WTC11 (cell line): ENCODE measurements around the gene CCNF. TPM values are rescaled to one million over a fixed set of nuclear protein-coding genes. Genes with fewer than 3 reads are reported as not detected.

Source experiments
- ATAC-seq: fragments of 200-7000 bp; cut with Tn5 transposase; 2 replicates; pipeline ENCODE4 v1.10.0; 2021; ENCODE audit warnings: mild to moderate bottlenecking, moderate library complexity
- CTCF ChIA-PET: fragments of 300-600 bp; sonication (Branson Sonifier 250); formaldehyde crosslinking; loops from one replicate; lab custom pipeline; 2021; ENCODE audit warnings: antibody characterized with exemption; lab: Charles Lee
- POLR2A ChIA-PET: fragments of 350-600 bp; sonication (Branson Sonifier 250); formaldehyde crosslinking; loops from one replicate; lab custom pipeline; 2021; ENCODE audit warnings: antibody characterized with exemption; lab: Charles Lee
- DNase-seq: peaks from one replicate; pipeline ENCODE4 v3.0.0; 2021; ENCODE audit warnings: low spot score
- H3K27ac Mint-ChIP-seq: 2 replicates; pipeline ENCODE4 v1.8.0; 2021; ENCODE audit warnings: mixed read lengths
- H3K27me3 Mint-ChIP-seq: 2 replicates; pipeline ENCODE4 v1.8.0; 2021; ENCODE audit warnings: low read depth, mild to moderate bottlenecking, moderate library complexity, mixed read lengths
- H3K36me3 Mint-ChIP-seq: 2 replicates; pipeline ENCODE4 v1.8.0; 2021; ENCODE audit warnings: mixed read lengths
- H3K4me1 Mint-ChIP-seq: 2 replicates; pipeline ENCODE4 v1.8.0; 2022; ENCODE audit warnings: mixed read lengths
- H3K4me3 Mint-ChIP-seq: 2 replicates; pipeline ENCODE4 v1.8.0; 2021; ENCODE audit warnings: mild to moderate bottlenecking, moderate library complexity, mixed read lengths
- H3K9me3 Mint-ChIP-seq: 2 replicates; pipeline ENCODE4 v1.8.0; 2021; ENCODE audit warnings: mixed read lengths
- ATF6 ChIP-seq: sonication (generic); formaldehyde crosslinking; IDR thresholded peaks from 2 replicates; pipeline ENCODE4 v1.8.1; 2023; ENCODE audit warnings: mild to moderate bottlenecking, missing genetic modification reagents
- CBFB ChIP-seq: sonication (generic); formaldehyde crosslinking; IDR thresholded peaks from 2 replicates; pipeline ENCODE4 v1.8.1; 2022; ENCODE audit warnings: mild to moderate bottlenecking, low read depth, missing genetic modification reagents
- CTCF ChIP-seq: fragments of 200-600 bp; IDR thresholded peaks from 2 replicates; pipeline ENCODE4 v1.8.0; 2022; ENCODE audit warnings: antibody characterized with exemption
- E2F1 ChIP-seq: sonication (generic); formaldehyde crosslinking; IDR thresholded peaks from 2 replicates; pipeline ENCODE4 v1.8.0; 2022; ENCODE audit warnings: mild to moderate bottlenecking, missing genetic modification reagents
- ERG ChIP-seq: fragments of 250-450 bp; sonication (Bioruptor Pico); IDR thresholded peaks from 2 replicates; pipeline ENCODE4 v1.8.0; 2021; ENCODE audit warnings: mild to moderate bottlenecking
- GABPB1 ChIP-seq: sonication (generic); formaldehyde crosslinking; IDR thresholded peaks from 2 replicates; pipeline ENCODE4 v1.8.1; 2023; ENCODE audit warnings: mild to moderate bottlenecking, missing genetic modification reagents
- HMGA2 ChIP-seq: fragments of 250-450 bp; sonication (Bioruptor Pico); IDR thresholded peaks from 2 replicates; pipeline ENCODE4 v1.4.0; 2021; ENCODE audit warnings: mild to moderate bottlenecking, moderate library complexity
- IRF2 ChIP-seq: sonication (generic); formaldehyde crosslinking; IDR thresholded peaks from 2 replicates; pipeline ENCODE4 v1.8.0; 2022; ENCODE audit warnings: low read depth, missing genetic modification reagents, borderline replicate concordance
- JUN ChIP-seq: sonication (generic); formaldehyde crosslinking; IDR thresholded peaks from 2 replicates; pipeline ENCODE4 v1.8.0; 2023; ENCODE audit warnings: mild to moderate bottlenecking, missing genetic modification reagents
- KAT7 ChIP-seq: sonication (generic); formaldehyde crosslinking; IDR thresholded peaks from 2 replicates; pipeline ENCODE4 v1.8.1; 2023; ENCODE audit warnings: missing genetic modification reagents, mild to moderate bottlenecking, borderline replicate concordance
- MXD4 ChIP-seq: fragments of 250-450 bp; sonication (Bioruptor Pico); IDR thresholded peaks from 2 replicates; pipeline ENCODE4 v1.8.0; 2021; ENCODE audit warnings: mild to moderate bottlenecking, moderate library complexity, borderline replicate concordance
- RORB ChIP-seq: fragments of 250-450 bp; sonication (Bioruptor Pico); IDR thresholded peaks from 2 replicates; pipeline ENCODE4 v1.9.0; 2021; ENCODE audit warnings: mild to moderate bottlenecking
- SMAD4 ChIP-seq: sonication (generic); formaldehyde crosslinking; IDR thresholded peaks from 2 replicates; pipeline ENCODE4 v1.8.0; 2022; ENCODE audit warnings: mild to moderate bottlenecking, missing genetic modification reagents
- ZNF396 ChIP-seq: fragments of 250-450 bp; sonication (Bioruptor Pico); IDR thresholded peaks from 2 replicates; pipeline ENCODE4 v1.8.0; 2021; ENCODE audit warnings: mild to moderate bottlenecking, moderate library complexity, borderline replicate concordance
- ZNF416 ChIP-seq: fragments of 250-450 bp; sonication (Bioruptor Pico); IDR thresholded peaks from 2 replicates; pipeline ENCODE4 v1.9.0; 2021; ENCODE audit warnings: mild to moderate bottlenecking, inconsistent platforms
- total RNA-seq: library from RNA; stranded (reverse); gene quantifications from 3 replicates; pipeline ENCODE4 v1.2.3, GENCODE V29; 2021
- TF ChIP-seq, protein P1 (sequence below): sonication (generic); formaldehyde crosslinking; IDR thresholded peaks from 2 replicates; pipeline ENCODE4 v1.8.1; 2023; ENCODE audit warnings: mild to moderate bottlenecking, missing genetic modification reagents
- TF ChIP-seq, protein P2 (sequence below): sonication (generic); formaldehyde crosslinking; IDR thresholded peaks from 2 replicates; pipeline ENCODE4 v1.8.1; 2023; ENCODE audit warnings: mild to moderate bottlenecking, missing genetic modification reagents, moderate library complexity

Gene CCNF
- total RNA-seq, 1 experiment from 2014 or later: 65.7 TPM

GRCh38 chr16:2455081-2455845 lies 26.0 kb downstream of the CCNF start:
- CTCF ChIA-PET: interaction anchor here (0.6 to 0.9 kb wide), 2 partner anchors 46 to 154 kb away, joined by 3 to 4 read pairs; no protein-coding TSS in a partner anchor
- Mint-ChIP-seq H3K4me1 (peaks cover 10% of the 10 kb centered on the region), H3K27ac (no peak overlapping the region), H3K27me3 (no peaks in the 10 kb centered on the region), H3K4me3 (no peak overlapping the region), H3K9me3 (no peaks in the 10 kb centered on the region), H3K36me3 (peaks cover 47% of the 10 kb centered on the region)
- POLR2A ChIA-PET: interaction anchor here (1.0 kb wide), 1 partner anchor 11 kb away, joined by 3 read pairs; no protein-coding TSS in a partner anchor
- ATAC-seq (no peak), DNase-seq (no peak)
- TF ChIP-seq ATF6 (no peak), SMAD4 (no peak), MXD4 (CRISPR knock-in tag) (no peak), KAT7 (no peak), ZNF396 (no peak), CTCF (no peak), GABPB1 (no peak), RORB (no peak), ZNF416 (CRISPR knock-in tag) (no peak), ERG (CRISPR knock-in tag) (no peak), CBFB (CRISPR knock-in tag) (no peak), E2F1 (CRISPR knock-in tag) (no peak), JUN (CRISPR knock-in tag) (no peak), IRF2 (CRISPR knock-in tag) (no peak), HMGA2 (CRISPR knock-in tag) (no peak)
- TF ChIP-seq, protein P1, sequence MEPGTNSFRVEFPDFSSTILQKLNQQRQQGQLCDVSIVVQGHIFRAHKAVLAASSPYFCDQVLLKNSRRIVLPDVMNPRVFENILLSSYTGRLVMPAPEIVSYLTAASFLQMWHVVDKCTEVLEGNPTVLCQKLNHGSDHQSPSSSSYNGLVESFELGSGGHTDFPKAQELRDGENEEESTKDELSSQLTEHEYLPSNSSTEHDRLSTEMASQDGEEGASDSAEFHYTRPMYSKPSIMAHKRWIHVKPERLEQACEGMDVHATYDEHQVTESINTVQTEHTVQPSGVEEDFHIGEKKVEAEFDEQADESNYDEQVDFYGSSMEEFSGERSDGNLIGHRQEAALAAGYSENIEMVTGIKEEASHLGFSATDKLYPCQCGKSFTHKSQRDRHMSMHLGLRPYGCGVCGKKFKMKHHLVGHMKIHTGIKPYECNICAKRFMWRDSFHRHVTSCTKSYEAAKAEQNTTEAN (CRISPR knock-in tag): no peak
- TF ChIP-seq, protein P2, sequence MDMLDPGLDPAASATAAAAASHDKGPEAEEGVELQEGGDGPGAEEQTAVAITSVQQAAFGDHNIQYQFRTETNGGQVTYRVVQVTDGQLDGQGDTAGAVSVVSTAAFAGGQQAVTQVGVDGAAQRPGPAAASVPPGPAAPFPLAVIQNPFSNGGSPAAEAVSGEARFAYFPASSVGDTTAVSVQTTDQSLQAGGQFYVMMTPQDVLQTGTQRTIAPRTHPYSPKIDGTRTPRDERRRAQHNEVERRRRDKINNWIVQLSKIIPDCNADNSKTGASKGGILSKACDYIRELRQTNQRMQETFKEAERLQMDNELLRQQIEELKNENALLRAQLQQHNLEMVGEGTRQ (CRISPR knock-in tag): no peak
